Measurements from ENCODE around the gene EPS15.

- TF ChIP-seq, protein P1, sequence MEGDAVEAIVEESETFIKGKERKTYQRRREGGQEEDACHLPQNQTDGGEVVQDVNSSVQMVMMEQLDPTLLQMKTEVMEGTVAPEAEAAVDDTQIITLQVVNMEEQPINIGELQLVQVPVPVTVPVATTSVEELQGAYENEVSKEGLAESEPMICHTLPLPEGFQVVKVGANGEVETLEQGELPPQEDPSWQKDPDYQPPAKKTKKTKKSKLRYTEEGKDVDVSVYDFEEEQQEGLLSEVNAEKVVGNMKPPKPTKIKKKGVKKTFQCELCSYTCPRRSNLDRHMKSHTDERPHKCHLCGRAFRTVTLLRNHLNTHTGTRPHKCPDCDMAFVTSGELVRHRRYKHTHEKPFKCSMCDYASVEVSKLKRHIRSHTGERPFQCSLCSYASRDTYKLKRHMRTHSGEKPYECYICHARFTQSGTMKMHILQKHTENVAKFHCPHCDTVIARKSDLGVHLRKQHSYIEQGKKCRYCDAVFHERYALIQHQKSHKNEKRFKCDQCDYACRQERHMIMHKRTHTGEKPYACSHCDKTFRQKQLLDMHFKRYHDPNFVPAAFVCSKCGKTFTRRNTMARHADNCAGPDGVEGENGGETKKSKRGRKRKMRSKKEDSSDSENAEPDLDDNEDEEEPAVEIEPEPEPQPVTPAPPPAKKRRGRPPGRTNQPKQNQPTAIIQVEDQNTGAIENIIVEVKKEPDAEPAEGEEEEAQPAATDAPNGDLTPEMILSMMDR (IDR thresholded peaks at IDR 0.05; ENCODE audit: poor library complexity), result no peak
- no peak for TF ChIP-seq EZH2 (IDR thresholded peaks at IDR 0.05; ENCODE audit: borderline replicate concordance)
Observed at GRCh38 chr1:51316113-51316845, 202.8 kb downstream of the EPS15 start.

Measured in hepatocyte (in vitro differentiated cells).